Brain microvascular endothelial cell (primary cell): Measurements from ENCODE around the gene KCNH2.

Experiments used
- DNase-seq: peaks from one replicate; pipeline ENCODE4 v3.0.0-alpha.2; 2020
- H3K27ac ChIP-seq: fragments of 250-450 bp; sonication (Bioruptor Pico); 2 replicates; pipeline ENCODE4 v1.5.1; 2020; ENCODE audit warnings: mild to moderate bottlenecking, moderate library complexity
- H3K27me3 ChIP-seq: fragments of 250-450 bp; sonication (Bioruptor Pico); replicated peaks from 2 replicates; pipeline ENCODE4 v1.5.1; 2020; ENCODE audit warnings: mild to moderate bottlenecking
- H3K36me3 ChIP-seq: fragments of 250-450 bp; sonication (Bioruptor Pico); replicated peaks from 2 replicates; pipeline ENCODE4 v1.5.1; 2020; ENCODE audit warnings: mild to moderate bottlenecking
- H3K4me3 ChIP-seq: 2 replicates; pipeline ENCODE4 v1.5.1; 2011; ENCODE audit warnings: low read depth, mild to moderate bottlenecking, control low read depth, low read length, moderate library complexity
- in situ Hi-C: cut with HindIII; loops from 2 replicates; pipeline ENCODE4 v1.10.0; 2017; ENCODE audit warnings: low sequenced_read_pairs, low pct_ligation_motif_present
- TF ChIP-seq, protein P1 (sequence below): IDR thresholded peaks from 2 replicates; pipeline ENCODE4 v1.5.1; 2011; ENCODE audit warnings: low read depth, mild to moderate bottlenecking, moderate library complexity, low read length, control low read depth, inconsistent platforms; ENCODE audit errors: missing control alignments

Gene KCNH2

DNA sequence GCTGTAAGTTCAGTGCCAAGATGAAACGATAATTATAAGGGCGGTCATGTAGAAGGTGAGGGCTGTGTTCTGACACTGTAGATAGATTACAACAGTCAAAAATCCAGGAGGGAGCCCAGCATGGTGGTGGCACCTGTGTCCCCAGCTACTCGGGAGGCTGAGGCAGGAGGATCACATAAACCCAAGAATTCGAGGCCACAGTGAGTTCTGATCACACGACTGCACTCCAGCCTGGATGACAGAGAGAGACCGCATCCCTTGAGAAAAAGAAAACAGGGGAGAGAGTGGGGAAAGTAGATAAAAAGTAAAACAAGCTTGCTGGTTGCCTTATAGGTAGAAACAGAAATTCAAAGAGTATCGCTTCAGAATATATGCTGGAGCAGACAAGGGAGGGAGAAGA, 52.1 kb downstream of the KCNH2 start:
- Histone ChIP-seq H3K36me3 (no peaks in the 10 kb centered on the region), H3K27me3 (no peaks in the 10 kb centered on the region), H3K4me3 (no peak overlapping the region), H3K27ac (no peak overlapping the region)
- in situ Hi-C loops = no loop called here
- DNase-seq = no peak
- TF ChIP-seq, protein P1, sequence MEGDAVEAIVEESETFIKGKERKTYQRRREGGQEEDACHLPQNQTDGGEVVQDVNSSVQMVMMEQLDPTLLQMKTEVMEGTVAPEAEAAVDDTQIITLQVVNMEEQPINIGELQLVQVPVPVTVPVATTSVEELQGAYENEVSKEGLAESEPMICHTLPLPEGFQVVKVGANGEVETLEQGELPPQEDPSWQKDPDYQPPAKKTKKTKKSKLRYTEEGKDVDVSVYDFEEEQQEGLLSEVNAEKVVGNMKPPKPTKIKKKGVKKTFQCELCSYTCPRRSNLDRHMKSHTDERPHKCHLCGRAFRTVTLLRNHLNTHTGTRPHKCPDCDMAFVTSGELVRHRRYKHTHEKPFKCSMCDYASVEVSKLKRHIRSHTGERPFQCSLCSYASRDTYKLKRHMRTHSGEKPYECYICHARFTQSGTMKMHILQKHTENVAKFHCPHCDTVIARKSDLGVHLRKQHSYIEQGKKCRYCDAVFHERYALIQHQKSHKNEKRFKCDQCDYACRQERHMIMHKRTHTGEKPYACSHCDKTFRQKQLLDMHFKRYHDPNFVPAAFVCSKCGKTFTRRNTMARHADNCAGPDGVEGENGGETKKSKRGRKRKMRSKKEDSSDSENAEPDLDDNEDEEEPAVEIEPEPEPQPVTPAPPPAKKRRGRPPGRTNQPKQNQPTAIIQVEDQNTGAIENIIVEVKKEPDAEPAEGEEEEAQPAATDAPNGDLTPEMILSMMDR = no peak

DNA sequence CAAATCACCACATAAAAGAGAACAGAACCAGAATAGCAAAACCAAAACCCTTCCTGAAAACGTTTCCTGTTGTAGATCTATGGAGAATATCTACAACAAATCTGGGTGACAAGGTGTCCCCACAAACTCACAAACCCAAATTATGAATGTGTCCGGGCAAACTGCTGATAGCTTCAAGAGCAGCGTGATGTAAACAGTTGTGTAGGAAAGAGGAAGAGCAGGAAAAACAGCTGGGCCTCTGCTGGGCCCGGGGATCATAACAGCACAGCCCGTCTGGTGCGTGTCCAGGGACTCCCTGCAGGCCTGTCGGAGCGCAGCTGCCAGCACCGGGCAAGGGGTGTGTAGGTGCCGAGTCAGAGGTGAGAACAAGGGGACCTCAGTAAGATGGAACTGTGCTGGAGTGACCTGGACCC, 53.7 kb downstream of the KCNH2 start:
- TF ChIP-seq, protein P1 = no peak
- no peak for DNase-seq
- in situ Hi-C loops = no loop called here

DNA sequence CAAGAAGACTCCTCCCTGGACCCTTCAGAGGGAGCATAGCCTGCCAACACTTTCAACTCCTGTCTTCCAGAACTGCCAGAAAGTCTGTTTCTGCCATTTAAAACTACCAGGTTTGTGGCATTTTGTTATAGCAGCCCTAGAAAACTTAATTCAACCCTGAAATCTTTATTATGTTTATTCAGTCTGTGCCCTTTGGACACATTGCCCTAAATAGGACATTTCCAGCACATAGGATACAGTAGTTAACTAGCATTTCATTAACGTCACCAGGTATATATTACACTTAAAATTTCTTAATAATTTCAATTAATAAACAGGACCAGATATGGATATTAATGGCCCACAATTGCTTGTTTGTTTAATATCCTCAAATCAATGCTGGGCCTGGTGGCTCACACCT, 54.3 kb downstream of the KCNH2 start:
- DNase-seq = no peak
- H3K27me3 ChIP-seq = no peaks in the 10 kb centered on the region
- TF ChIP-seq, protein P1 = no peak
- in situ Hi-C loops = no loop called here
- H3K4me3 ChIP-seq = no peak overlapping the region
- no peaks in the 10 kb centered on the region for H3K36me3 ChIP-seq
- no peak overlapping the region for H3K27ac ChIP-seq

More for the DNA sequence above, 53.7 kb downstream of the KCNH2 start:
- Histone ChIP-seq H3K4me3 (no peak overlapping the region), H3K27me3 (no peaks in the 10 kb centered on the region), H3K27ac (no peak overlapping the region), H3K36me3 (no peaks in the 10 kb centered on the region)

DNA sequence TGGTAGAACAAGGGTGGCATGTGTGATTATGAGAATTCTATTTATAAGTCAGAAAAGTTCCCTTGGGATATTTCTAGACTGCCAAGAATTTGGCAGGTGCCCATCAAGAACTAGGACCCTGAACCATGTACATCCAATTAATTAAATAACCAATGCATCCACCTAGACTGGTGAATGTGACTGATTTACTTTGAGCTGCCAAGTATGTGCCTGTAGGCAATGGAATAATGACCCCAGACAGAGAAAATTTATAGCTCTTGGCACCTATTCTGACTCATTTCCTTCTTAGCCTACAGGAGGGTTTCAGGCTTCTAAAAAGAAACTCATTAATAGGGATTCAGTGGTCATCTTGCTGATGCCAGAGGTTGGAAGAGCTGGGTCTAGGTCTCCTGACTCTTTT, 54.9 kb downstream of the KCNH2 start:
- in situ Hi-C loops = no loop called here
- TF ChIP-seq, protein P1 = no peak

DNA sequence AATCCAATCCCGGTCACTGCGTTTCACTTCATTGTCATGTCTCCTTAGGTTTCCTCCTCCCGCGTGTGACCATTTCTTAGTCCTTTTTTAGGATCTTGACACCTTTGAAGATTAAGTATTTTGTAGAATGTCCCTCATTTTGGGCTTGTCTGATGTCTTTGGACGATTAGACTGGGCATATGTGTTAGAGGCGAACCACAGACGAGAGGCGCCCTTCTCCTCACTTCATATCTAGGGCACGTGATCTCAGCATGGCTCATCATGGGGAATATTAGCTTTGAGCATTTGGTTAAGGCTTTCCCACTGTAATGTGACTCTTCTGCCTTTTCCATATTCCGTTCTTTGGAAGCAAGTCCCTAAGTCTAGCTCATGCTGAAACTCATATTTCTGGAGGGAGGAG, 59.0 kb downstream of the KCNH2 start:
- peaks cover 3% of the 10 kb centered on the region for H3K27me3 ChIP-seq
- TF ChIP-seq, protein P1 = no peak
- H3K36me3 ChIP-seq = no peaks in the 10 kb centered on the region
- in situ Hi-C loops = no loop called here
- no peak overlapping the region for H3K27ac ChIP-seq
- no peak for DNase-seq
- H3K4me3 ChIP-seq = no peak overlapping the region

More for the DNA sequence above, 54.9 kb downstream of the KCNH2 start:
- Histone ChIP-seq H3K4me3 (no peak overlapping the region), H3K36me3 (no peaks in the 10 kb centered on the region), H3K27ac (no peak overlapping the region), H3K27me3 (no peaks in the 10 kb centered on the region)
- no peak for DNase-seq

DNA sequence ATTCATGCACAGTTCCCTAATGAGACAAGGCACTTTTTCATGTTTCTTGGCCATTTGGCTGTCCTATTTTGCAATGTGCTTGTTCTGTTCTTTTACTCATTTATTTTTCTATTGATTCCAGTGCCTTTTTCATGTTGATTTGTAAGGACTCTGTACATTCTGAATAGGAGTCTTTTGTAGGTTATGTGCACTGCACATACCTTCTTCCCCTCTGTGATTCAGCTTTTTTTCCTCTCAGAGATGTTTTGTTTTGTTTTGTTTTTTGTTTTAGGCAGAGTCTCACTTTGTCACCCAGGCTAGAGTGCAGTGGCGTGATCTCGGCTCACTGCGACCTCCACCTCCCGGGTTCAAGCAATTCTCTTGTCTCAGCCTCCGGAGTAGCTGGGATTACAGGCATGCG, 59.7 kb downstream of the KCNH2 start:
- in situ Hi-C loops = no loop called here
- Histone ChIP-seq H3K4me3 (no peak overlapping the region), H3K27ac (no peak overlapping the region), H3K27me3 (peaks cover 3% of the 10 kb centered on the region), H3K36me3 (no peaks in the 10 kb centered on the region)
- no peak for DNase-seq
- TF ChIP-seq, protein P1 = no peak
